Adrenal gland (tissue), 12 donors: ENCODE measurements around the gene IL18RAP. TPM values are rescaled to one million over a fixed set of nuclear protein-coding genes. Genes with fewer than 3 reads are reported as not detected.

Source experiments
- DNase-seq, 7 donors: peaks; one replicate each; pipeline ENCODE4 v3.0.0-alpha.2; 2019 to 2020
- H3K27ac ChIP-seq, 5 donors: fragments of 200-600 bp; sonication (generic) in 4 of 5; 1 replicate in 3 of 5; 2 replicates in 2 of 5; pipeline versions ENCODE4 v1.5.1 to v1.8.0; 2016 to 2020; ENCODE audit warnings: mild to moderate bottlenecking in 1 of 5
- H3K27me3 ChIP-seq: fragments of 200-600 bp; 2 replicates; pipeline ENCODE4 v1.8.0; 2021
- H3K36me3 ChIP-seq, 2 donors: fragments of 200-600 bp; replicated peaks in 1 of 2; 1 replicate in 1 of 2; 2 replicates in 1 of 2; pipeline versions ENCODE4 v1.5.1 to v1.8.0; 2018 to 2022
- H3K4me1 ChIP-seq, 2 donors: fragments of 200-600 bp; replicated peaks in 1 of 2; 1 replicate in 1 of 2; 2 replicates in 1 of 2; pipeline versions ENCODE4 v1.5.1 to v1.8.0; 2018 to 2021
- H3K4me3 ChIP-seq, 4 donors: fragments of 200-600 bp; sonication (generic) in 3 of 4; one replicate each; pipeline ENCODE4 v1.5.1; 2016 to 2018
- H3K9me3 ChIP-seq, 3 donors: fragments of 200-600 bp; sonication (generic) in 1 of 3; replicated peaks in 1 of 3; 1 replicate in 2 of 3; 2 replicates in 1 of 3; pipeline versions ENCODE4 v1.5.1 to v1.8.0; 2016 to 2021
- CTCF ChIP-seq, 6 experiments: fragments of 450-650 bp in 4 of 6; fragments of 200-600 bp in 2 of 6; sonication (generic) in 1 of 6; IDR thresholded peaks; 1 replicate in 5 of 6; 2 replicates in 1 of 6; pipeline versions ENCODE4 v1.5.1 to v1.8.0; 2016 to 2021; ENCODE audit warnings: antibody characterized with exemption in 6 of 6, mild to moderate bottlenecking in 2 of 6, moderate library complexity in 1 of 6
- POLR2A ChIP-seq, 2 donors: fragments of 450-650 bp; IDR thresholded peaks; one replicate each; pipeline ENCODE4 v1.6.1; 2017; ENCODE audit warnings: antibody characterized with exemption in 2 of 2, mild to moderate bottlenecking in 2 of 2, moderate library complexity in 1 of 2
- WGBS, 4 donors: extraction: QIAGEN DNeasy Blood & Tissue Kit in 2 of 4; methylation state at CpG; one replicate each; pipeline versions ENCODE4 v1.1.5 to v1.1.7; 2013 to 2017; 5-methylcytosine and 5-hydroxymethylcytosine counted together
- intact Hi-C, 2 donors: fragments of 100-400 bp; cut with DNase I; formaldehyde crosslinking; loops; one replicate each; pipeline versions ENCODE4 v1.14.1 to v1.15.0; 2022 to 2023
- polyA plus RNA-seq, 3 donors: library from polyadenylated mRNA; stranded (reverse); fragments of 200-250 nt in 2 of 3; fragments of 350-450 nt in 1 of 3; fragmentation: Illumina TruSeq in 1 of 3; extraction: RNeasy Lipid Tissue Mini Kit (QIAGEN cat#74804) in 1 of 3; gene quantifications; one replicate each; pipeline ENCODE4 v1.2.3, GENCODE V29; 2013 to 2014
- total RNA-seq, 9 donors: library from RNA; depleted of rRNA in 4 of 9; stranded (reverse); fragments of >200 nt in 4 of 9; fragments of 120-200 nt in 1 of 9; fragmentation: NEBNext Ultra II Directional in 1 of 9; extraction: Animal tissue kit (Norgen Biotek cat#: 25700) in 1 of 9; gene quantifications; one replicate each; pipeline versions ENCODE4 v1.1.0 to v1.2.4, GENCODE V29; 2013 to 2023
- donor health status: healthy with polysubstance abuse.
- donor health status: Bipolar disorder and iron deficiency.
- donor health status: DM: yes; HTN: yes; CAD: no.
- donor health status: DM: no; HTN: no; CAD: no.
- donor health status: DM: no; HTN: no; CAD: no.
- donor health status: DM: yes; HTN: yes; CAD: no.

The IL18RAP gene
- total and polyA plus RNA-seq, 12 donors, result 0.14 to 1.4 (median 0.29) TPM; not detected in 1

GRCh38 chr2:102453501-102453900 is 30.5 kb downstream of the IL18RAP start:
- Histone ChIP-seq H3K4me3 (no peak overlapping the region), H3K4me1 (no peaks in the 10 kb centered on the region), H3K27me3 (peaks cover 2% of the 10 kb centered on the region), H3K27ac (no peak overlapping the region), H3K36me3 (no peaks in the 10 kb centered on the region), H3K9me3 (no peaks in the 10 kb centered on the region)
- no peak for DNase-seq
- intact Hi-C loops, result no loop called here
- TF ChIP-seq CTCF (IDR thresholded peaks at IDR 0.05), result no peak
- TF ChIP-seq POLR2A (IDR thresholded peaks at IDR 0.05), result no peak
- 59 to 67% (median 64%) methylated on average over 4 of the region's 4 CpGs for WGBS, 4 donors

GRCh38 chr2:102455061-102455670 is 32.2 kb downstream of the IL18RAP start:
- no peak for TF ChIP-seq POLR2A (IDR thresholded peaks at IDR 0.05)
- TF ChIP-seq CTCF (IDR thresholded peaks at IDR 0.05), result no peak
- intact Hi-C loops, result no loop called here
- Histone ChIP-seq H3K27ac (no peak overlapping the region), H3K27me3 (peaks cover under 1% of the 10 kb centered on the region), H3K9me3 (no peaks in the 10 kb centered on the region), H3K4me1 (no peaks in the 10 kb centered on the region), H3K4me3 (no peak overlapping the region), H3K36me3 (no peaks in the 10 kb centered on the region)
- no peak for DNase-seq
- 77 to 80% (median 78%) methylated on average over 2 of the region's 2 CpGs for WGBS, 4 donors

- Histone ChIP-seq H3K4me1 (no peaks in the 10 kb centered on the region), H3K4me3 (no peak overlapping the region), H3K27me3 (no peaks in the 10 kb centered on the region), H3K9me3 (no peaks in the 10 kb centered on the region), H3K27ac (no peak overlapping the region), H3K36me3 (no peaks in the 10 kb centered on the region)
- 60 to 82% (median 70%) methylated on average over 1 of the region's 1 CpG for WGBS, 4 donors
- DNase-seq, result no peak
- TF ChIP-seq CTCF (IDR thresholded peaks at IDR 0.05) (no peak), POLR2A (IDR thresholded peaks at IDR 0.05) (no peak)
- intact Hi-C loops, result no loop called here
These were observed 37.5 kb downstream of the IL18RAP start for GRCh38 chr2:102460467-102460866.

- no peaks in the 10 kb centered on the region for H3K4me1 ChIP-seq
- no peak for DNase-seq
- no peaks in the 10 kb centered on the region for H3K36me3 ChIP-seq
- TF ChIP-seq CTCF (IDR thresholded peaks at IDR 0.05) (no peak), POLR2A (IDR thresholded peaks at IDR 0.05) (no peak)
- H3K27ac ChIP-seq, result no peak overlapping the region
- no peak overlapping the region for H3K4me3 ChIP-seq
- H3K9me3 ChIP-seq, result no peaks in the 10 kb centered on the region
- intact Hi-C loops, result no loop called here
- H3K27me3 ChIP-seq, result no peaks in the 10 kb centered on the region
- WGBS, 4 donors, result 81 to 94% (median 84%) methylated on average over 6 of the region's 6 CpGs
These were observed 38.2 kb downstream of the IL18RAP start for GRCh38 chr2:102461188-102461587.
